ENCODE data around the gene SHOX. TPM values are rescaled to one million over a fixed set of nuclear protein-coding genes. Genes with fewer than 3 reads are reported as not detected.
A peak's percentile ranks its signal among the peaks of the same experiment; 100 is the strongest.
"Not testable (repeated sequence)": the region's sequence is repeated elsewhere in the genome, so short reads cannot be mapped to it uniquely, and the experiment has no call there.

The SHOX gene
- total RNA-seq, 4 donors from 2014 or later, result 0.17 TPM; not detected in 3

DNA sequence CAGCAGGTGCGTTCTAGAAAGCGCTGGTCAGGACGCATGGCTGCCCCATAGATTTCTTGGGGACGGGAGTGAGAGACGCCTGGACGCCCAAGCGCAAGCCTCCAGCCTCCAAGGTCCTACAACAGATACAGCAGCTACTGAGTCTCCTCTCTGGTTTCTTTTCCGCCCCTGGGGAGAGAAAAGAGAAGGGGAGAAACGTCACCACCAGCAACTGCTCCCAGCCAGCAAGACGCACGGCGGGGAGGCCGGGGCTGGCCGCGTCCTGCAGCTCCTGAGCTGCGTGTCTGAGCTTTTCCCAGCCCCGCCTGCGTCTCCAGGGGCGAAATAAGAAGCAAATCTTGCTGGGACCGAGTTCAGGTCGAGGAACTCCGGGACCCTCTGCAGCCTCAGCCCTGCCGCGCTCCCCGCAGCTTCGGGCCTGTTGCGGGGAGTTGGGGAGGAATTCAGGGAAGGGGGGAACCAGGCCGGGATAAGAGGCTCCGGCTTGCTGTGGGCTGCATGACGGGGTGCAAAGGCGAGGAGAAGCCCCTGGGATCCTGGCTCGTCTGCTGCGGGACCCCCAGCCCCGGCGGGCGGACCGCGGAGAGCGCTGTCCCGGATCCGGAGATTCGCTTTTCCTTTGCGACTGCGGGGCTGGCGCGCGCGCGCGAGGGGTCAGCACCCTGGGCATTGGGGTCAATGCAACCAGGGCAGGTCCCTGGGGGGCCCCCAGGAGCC lies 6.8 kb upstream of the SHOX start:
- Histone ChIP-seq H3K4me3 (peak overlapping the region in 3 of 4 donors; percentile 16 to 36 (median 24)), H3K27me3 (peaks cover 0 to 72% (median 17%) of the 10 kb centered on the region in 4 donors), H3K9me3 (no peaks in the 10 kb centered on the region)

GRCh38 chrX:625137-625691 lies 5.4 kb upstream of the SHOX start:
- peaks cover 0 to 70% (median 15%) of the 10 kb centered on the region in 4 donors for H3K27me3 ChIP-seq
- WGBS, result 13% methylated on average over 12 of the region's 12 CpGs
- H3K36me3 ChIP-seq, result no peaks in the 10 kb centered on the region
- intact Hi-C loops (cut with DNase I), result no loop called here
- no peak overlapping the region for H3K27ac ChIP-seq (replicated peaks in 1 of 4)
- no peak overlapping the region for H3K4me3 ChIP-seq
- H3K9me3 ChIP-seq, result no peaks in the 10 kb centered on the region
- peaks cover 0 to 21% (median 10%) of the 10 kb centered on the region in 4 donors for H3K4me1 ChIP-seq
- DNase-seq (ENCODE audit: extremely low spot score), result peak; percentile 39
- TF ChIP-seq POLR2AphosphoS5 (IDR thresholded peaks at IDR 0.05), result no peak
- TF ChIP-seq POLR2A (IDR thresholded peaks at IDR 0.05; ENCODE audit: low read depth), result no peak

More for the DNA sequence above, 6.8 kb upstream of the SHOX start:
- H3K27ac ChIP-seq (replicated peaks in 1 of 4), result no peak overlapping the region
- WGBS, result 1% methylated on average over 20 of the region's 50 CpGs
- intact Hi-C loops (cut with DNase I), result no loop called here
- H3K4me1 ChIP-seq, result peaks cover 0 to 17% (median 10%) of the 10 kb centered on the region in 4 donors
- DNase-seq (ENCODE audit: extremely low spot score), result peak; percentile 37
- no peaks in the 10 kb centered on the region for H3K36me3 ChIP-seq
- TF ChIP-seq, protein P1, sequence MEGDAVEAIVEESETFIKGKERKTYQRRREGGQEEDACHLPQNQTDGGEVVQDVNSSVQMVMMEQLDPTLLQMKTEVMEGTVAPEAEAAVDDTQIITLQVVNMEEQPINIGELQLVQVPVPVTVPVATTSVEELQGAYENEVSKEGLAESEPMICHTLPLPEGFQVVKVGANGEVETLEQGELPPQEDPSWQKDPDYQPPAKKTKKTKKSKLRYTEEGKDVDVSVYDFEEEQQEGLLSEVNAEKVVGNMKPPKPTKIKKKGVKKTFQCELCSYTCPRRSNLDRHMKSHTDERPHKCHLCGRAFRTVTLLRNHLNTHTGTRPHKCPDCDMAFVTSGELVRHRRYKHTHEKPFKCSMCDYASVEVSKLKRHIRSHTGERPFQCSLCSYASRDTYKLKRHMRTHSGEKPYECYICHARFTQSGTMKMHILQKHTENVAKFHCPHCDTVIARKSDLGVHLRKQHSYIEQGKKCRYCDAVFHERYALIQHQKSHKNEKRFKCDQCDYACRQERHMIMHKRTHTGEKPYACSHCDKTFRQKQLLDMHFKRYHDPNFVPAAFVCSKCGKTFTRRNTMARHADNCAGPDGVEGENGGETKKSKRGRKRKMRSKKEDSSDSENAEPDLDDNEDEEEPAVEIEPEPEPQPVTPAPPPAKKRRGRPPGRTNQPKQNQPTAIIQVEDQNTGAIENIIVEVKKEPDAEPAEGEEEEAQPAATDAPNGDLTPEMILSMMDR (IDR thresholded peaks at IDR 0.05), result no peak
- no peak for TF ChIP-seq POLR2AphosphoS5 (IDR thresholded peaks at IDR 0.05)
- no peak for TF ChIP-seq EP300 (IDR thresholded peaks at IDR 0.05)

- H3K27me3 ChIP-seq, result peaks cover 0 to 70% (median 20%) of the 10 kb centered on the region in 4 donors
- 61% methylated on average over 2 of the region's 2 CpGs for WGBS
- H3K4me1 ChIP-seq, result peaks cover 0 to 29% (median 10%) of the 10 kb centered on the region in 4 donors
- H3K27ac ChIP-seq (replicated peaks in 1 of 4); DNase-seq (ENCODE audit: extremely low spot score); H3K4me3 ChIP-seq; H3K9me3 ChIP-seq; intact Hi-C loops (cut with DNase I); H3K36me3 ChIP-seq: not testable (repeated sequence)
Observed at GRCh38 chrX:626047-626446, 4.5 kb upstream of the SHOX start.

DNA sequence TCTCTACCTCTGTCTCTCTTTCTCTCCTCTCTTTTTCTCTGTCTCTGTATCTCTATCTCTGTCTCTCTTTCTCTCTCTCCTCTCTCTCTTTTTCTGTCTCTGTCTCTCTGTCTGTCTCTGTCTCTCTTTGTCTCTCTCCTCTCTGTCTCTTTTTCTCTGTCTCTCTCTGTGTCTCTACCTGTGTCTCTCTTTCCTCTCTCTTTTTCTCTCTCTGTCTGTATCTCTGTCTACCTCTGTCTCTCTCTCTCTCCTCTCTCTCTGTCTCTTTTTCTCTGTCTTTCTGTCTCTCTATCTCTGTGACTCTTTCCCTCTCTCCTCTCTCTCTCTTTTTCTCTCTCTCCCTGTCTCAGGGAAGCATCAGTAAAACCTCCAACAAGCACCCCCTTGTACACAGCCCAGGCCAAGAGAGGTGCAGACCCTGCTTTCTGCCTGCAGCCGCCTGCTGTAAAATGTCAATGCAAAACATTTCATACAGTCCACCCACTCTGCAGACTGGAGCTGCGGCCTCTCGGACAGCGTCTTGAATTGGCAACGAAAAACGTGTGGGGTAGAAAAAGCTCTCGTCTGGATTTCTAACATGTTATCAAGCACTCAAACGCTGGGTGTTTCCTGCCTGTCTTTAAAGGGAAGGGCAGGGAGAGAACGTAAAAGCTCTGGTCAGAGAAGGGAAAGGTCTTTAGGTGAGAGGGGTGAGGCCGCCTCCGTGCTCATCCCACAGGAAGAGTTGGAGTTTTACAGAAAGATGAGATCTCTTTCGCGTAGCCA lies 3.7 kb upstream of the SHOX start:
- H3K36me3 ChIP-seq, result no peaks in the 10 kb centered on the region
- no peak for DNase-seq (ENCODE audit: extremely low spot score)
- TF ChIP-seq, protein P1 (IDR thresholded peaks at IDR 0.05), result no peak
- TF ChIP-seq POLR2A (IDR thresholded peaks at IDR 0.05; ENCODE audit: low read depth), result no peak
- TF ChIP-seq EP300 (IDR thresholded peaks at IDR 0.05), result no peak
- no peak for TF ChIP-seq POLR2AphosphoS5 (IDR thresholded peaks at IDR 0.05)
- H3K9me3 ChIP-seq, result no peaks in the 10 kb centered on the region
- H3K27ac ChIP-seq (replicated peaks in 1 of 4), result no peak overlapping the region
- intact Hi-C loops (cut with DNase I), result no loop called here
- no peak overlapping the region for H3K4me3 ChIP-seq
- peaks cover 0 to 70% (median 23%) of the 10 kb centered on the region in 4 donors for H3K27me3 ChIP-seq
- peaks cover 0 to 32% (median 10%) of the 10 kb centered on the region in 4 donors for H3K4me1 ChIP-seq
- WGBS, result 6% methylated on average over 13 of the region's 13 CpGs

- Histone ChIP-seq H3K4me1 (peaks cover 0 to 32% (median 10%) of the 10 kb centered on the region in 4 donors), H3K9me3 (no peaks in the 10 kb centered on the region), H3K36me3 (no peaks in the 10 kb centered on the region), H3K27ac (replicated peaks in 1 of 4) (no peak overlapping the region), H3K4me3 (no peak overlapping the region), H3K27me3 (peaks cover 0 to 72% (median 25%) of the 10 kb centered on the region in 4 donors)
- 25% methylated on average over 15 of the region's 15 CpGs for WGBS
- intact Hi-C loops (cut with DNase I), result no loop called here
- TF ChIP-seq POLR2AphosphoS5 (IDR thresholded peaks at IDR 0.05), result no peak
- TF ChIP-seq, protein P1 (IDR thresholded peaks at IDR 0.05), result no peak
- TF ChIP-seq POLR2A (IDR thresholded peaks at IDR 0.05; ENCODE audit: low read depth), result no peak
- no peak for TF ChIP-seq EP300 (IDR thresholded peaks at IDR 0.05)
- peak; percentile 83 for DNase-seq (ENCODE audit: extremely low spot score)
Observed at GRCh38 chrX:627510-627981, 3.0 kb upstream of the SHOX start.
